ENCODE measurements around the gene LDLRAD1. TPM values are rescaled to one million over a fixed set of nuclear protein-coding genes. Genes with fewer than 3 reads are reported as not detected.
"Not testable (repeated sequence)": the region's sequence is repeated elsewhere in the genome, so short reads cannot be mapped to it uniquely, and the experiment has no call there.

Gene LDLRAD1
- total RNA-seq, 1 donor from 2014 or later, result 0.41 TPM

- H3K36me3 ChIP-seq, result no peaks in the 10 kb centered on the region
- intact Hi-C loops (cut with DNase I), result no loop called here
- ATAC-seq, result peak; percentile 47
These were observed 38.1 kb downstream of the LDLRAD1 start for GRCh38 chr1:53979712-53980450.

GRCh38 chr1:53975861-53976260 is 42.1 kb downstream of the LDLRAD1 start:
- peaks cover 5% of the 10 kb centered on the region for H3K36me3 ChIP-seq
- DNase-seq, result no peak
- no peak overlapping the region for H3K4me3 ChIP-seq
- no peak for TF ChIP-seq CTCF (IDR thresholded peaks at IDR 0.05)
- no peaks in the 10 kb centered on the region for H3K9me3 ChIP-seq
- H3K4me1 ChIP-seq, result no peaks in the 10 kb centered on the region
- no peaks in the 10 kb centered on the region for H3K27me3 ChIP-seq
- intact Hi-C loops (cut with DNase I), result no loop called here
- H3K27ac ChIP-seq, result no peak overlapping the region
- ATAC-seq, result no peak

More at GRCh38 chr1:53979712-53980450, 38.1 kb downstream of the LDLRAD1 start:
- Histone ChIP-seq H3K4me1 (peaks cover 9% of the 10 kb centered on the region), H3K9me3 (no peaks in the 10 kb centered on the region), H3K27ac (no peak overlapping the region), H3K27me3 (no peaks in the 10 kb centered on the region), H3K4me3 (no peak overlapping the region)
- no peak for TF ChIP-seq CTCF (IDR thresholded peaks at IDR 0.05)
- DNase-seq, result no peak

- Histone ChIP-seq H3K4me3 (no peak overlapping the region), H3K27me3 (no peaks in the 10 kb centered on the region), H3K4me1 (no peaks in the 10 kb centered on the region), H3K27ac (no peak overlapping the region), H3K36me3 (peaks cover 45% of the 10 kb centered on the region), H3K9me3 (no peaks in the 10 kb centered on the region)
- intact Hi-C loops (cut with DNase I), result no loop called here
- DNase-seq (no peak), ATAC-seq (no peak)
- TF ChIP-seq CTCF (IDR thresholded peaks at IDR 0.05), result no peak
These were observed 46.3 kb downstream of the LDLRAD1 start for GRCh38 chr1:53971718-53972117.

- H3K4me3 ChIP-seq, H3K27ac ChIP-seq, ATAC-seq, DNase-seq, H3K4me1 ChIP-seq, H3K9me3 ChIP-seq, H3K27me3 ChIP-seq: not testable (repeated sequence)
- intact Hi-C loops (cut with DNase I), result loop anchor here (10.0 kb wide), 1 partner anchor 105 kb away; no protein-coding TSS in a partner anchor
- H3K36me3 ChIP-seq, result peaks cover 64% of the 10 kb centered on the region
These were observed 48.7 kb downstream of the LDLRAD1 start for GRCh38 chr1:53969323-53969722.

- H3K36me3 ChIP-seq, result peaks cover 74% of the 10 kb centered on the region
- H3K4me1 ChIP-seq, result no peaks in the 10 kb centered on the region
- H3K9me3 ChIP-seq, result no peaks in the 10 kb centered on the region
- H3K27ac ChIP-seq, result no peak overlapping the region
- no peak for ATAC-seq
- DNase-seq, result no peak
- intact Hi-C loops (cut with DNase I), result loop anchor here (10.0 kb wide), 1 partner anchor 103 kb away; no protein-coding TSS in a partner anchor
- no peak overlapping the region for H3K4me3 ChIP-seq
- no peak for TF ChIP-seq CTCF (IDR thresholded peaks at IDR 0.05)
- no peaks in the 10 kb centered on the region for H3K27me3 ChIP-seq
These were observed 49.9 kb downstream of the LDLRAD1 start for GRCh38 chr1:53968125-53968513.

GRCh38 chr1:53967409-53968124 is 50.4 kb downstream of the LDLRAD1 start:
- no peak for DNase-seq
- Histone ChIP-seq H3K27me3 (no peaks in the 10 kb centered on the region), H3K27ac (no peak overlapping the region), H3K9me3 (no peaks in the 10 kb centered on the region), H3K4me1 (no peaks in the 10 kb centered on the region), H3K36me3 (peaks cover 79% of the 10 kb centered on the region), H3K4me3 (no peak overlapping the region)
- no peak for ATAC-seq
- no peak for TF ChIP-seq CTCF (IDR thresholded peaks at IDR 0.05)
- intact Hi-C loops (cut with DNase I), result loop anchor here (10.0 kb wide), 1 partner anchor 103 kb away; no protein-coding TSS in a partner anchor

All from upper lobe of right lung (tissue), 1 donor.